ENCODE data around the gene TMEM218.
"Not testable (repeated sequence)": the region's sequence is repeated elsewhere in the genome, so short reads cannot be mapped to it uniquely, and the experiment has no call there.

TMEM218 gene

DNA sequence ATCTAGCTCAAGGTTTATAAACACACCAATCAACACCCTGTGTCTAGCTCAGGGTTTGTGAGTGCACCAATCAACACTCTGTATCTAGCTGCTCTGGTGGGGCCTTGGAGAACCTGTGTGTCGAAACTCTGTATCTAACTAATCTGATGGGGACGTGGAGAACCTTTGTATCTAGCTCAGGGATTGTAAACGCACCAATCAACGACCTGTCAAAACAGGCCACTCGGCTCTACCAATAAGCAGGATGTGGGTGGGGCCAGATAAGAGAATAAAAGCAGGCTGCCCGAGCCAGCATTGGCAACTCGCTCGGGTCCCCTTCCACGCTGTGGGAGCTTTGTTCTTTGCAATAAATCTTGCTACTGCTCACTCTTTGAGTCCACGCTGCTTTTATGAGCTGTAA lies 21.3 kb downstream of the TMEM218 start:
- DNase-seq: not testable (repeated sequence)

DNA sequence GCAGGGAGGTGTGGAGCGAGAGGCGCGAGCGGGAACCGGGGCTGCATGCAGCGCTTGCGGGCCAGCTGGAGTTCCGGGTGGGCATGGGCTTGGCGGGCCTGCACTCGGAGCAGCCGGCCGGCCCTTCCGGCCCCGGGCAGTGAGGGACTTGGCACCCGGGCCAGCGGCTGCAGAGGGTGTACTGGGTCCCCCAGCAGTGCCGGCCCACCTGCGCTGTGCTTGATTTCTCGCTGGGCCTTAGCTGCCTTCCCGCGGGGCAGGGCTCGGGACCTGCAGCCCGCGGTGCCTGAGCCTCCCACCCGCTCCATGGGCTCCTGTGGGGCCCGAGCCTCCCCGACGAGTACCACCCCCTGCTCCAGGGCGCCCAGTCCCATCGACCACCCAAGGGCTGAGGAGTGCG lies 21.9 kb downstream of the TMEM218 start:
- DNase-seq: not testable (repeated sequence)

DNA sequence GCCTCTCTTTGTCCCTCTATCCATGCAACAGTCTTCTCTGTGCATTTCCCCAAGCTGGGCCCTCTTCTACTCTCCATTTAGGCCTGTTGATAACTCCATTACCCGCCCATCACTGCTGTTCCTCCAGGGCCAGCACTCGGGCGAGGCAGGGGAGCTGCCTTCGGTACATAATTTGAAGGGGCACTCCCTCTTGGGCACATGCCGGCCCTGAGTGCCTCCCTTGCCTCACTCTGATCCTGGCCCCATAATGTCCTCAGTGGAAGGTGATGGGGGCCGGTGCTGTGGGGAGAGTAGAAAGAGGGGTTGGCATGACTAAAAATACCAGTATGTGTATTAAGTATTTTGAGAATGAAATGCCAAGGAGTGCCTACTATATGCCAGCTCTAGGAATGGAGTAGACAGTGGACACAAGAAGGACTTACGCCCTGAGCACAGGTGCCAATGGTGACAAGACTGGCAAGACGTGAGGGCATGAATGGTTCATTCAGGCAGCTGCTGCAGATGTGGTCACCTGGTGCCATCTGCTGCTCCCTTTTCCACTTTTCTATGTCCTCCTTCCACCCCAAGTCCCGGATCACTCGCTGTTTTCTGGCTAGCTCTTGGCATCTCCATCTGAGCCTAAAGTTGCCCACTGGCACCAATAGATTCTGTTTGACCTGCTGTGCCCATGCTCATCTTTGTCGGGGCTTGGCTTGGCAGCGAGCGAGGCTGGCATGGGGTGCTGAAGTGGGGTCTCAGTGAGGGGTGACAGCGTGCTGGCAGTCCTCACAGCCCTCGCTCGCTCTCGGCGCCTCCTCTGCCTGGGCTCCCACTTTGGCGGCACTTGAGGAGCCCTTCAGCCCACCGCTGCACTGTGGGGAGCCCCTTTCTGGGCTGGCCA lies 22.6 kb downstream of the TMEM218 start:
- DNase-seq: no peak

DNA sequence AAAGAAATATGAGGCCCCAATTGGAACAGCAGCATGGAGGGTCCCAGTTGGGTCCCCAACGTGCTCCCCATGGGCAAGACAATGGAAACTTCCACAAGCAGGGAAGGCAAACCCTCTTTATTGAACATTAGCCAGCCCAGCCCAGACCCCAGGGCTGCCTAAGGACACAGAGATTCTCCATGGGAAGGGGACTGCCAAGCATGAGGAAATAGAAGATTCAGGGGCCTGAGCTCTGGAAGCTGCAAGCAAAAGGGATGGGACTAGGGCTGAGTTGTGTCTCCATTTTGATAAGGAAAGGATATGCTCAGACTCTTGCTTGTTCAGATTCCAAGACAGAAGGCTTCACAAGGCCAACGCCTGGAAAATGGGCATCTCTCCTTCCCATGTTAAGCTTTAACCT lies 23.3 kb downstream of the TMEM218 start:
- DNase-seq: no peak

DNA sequence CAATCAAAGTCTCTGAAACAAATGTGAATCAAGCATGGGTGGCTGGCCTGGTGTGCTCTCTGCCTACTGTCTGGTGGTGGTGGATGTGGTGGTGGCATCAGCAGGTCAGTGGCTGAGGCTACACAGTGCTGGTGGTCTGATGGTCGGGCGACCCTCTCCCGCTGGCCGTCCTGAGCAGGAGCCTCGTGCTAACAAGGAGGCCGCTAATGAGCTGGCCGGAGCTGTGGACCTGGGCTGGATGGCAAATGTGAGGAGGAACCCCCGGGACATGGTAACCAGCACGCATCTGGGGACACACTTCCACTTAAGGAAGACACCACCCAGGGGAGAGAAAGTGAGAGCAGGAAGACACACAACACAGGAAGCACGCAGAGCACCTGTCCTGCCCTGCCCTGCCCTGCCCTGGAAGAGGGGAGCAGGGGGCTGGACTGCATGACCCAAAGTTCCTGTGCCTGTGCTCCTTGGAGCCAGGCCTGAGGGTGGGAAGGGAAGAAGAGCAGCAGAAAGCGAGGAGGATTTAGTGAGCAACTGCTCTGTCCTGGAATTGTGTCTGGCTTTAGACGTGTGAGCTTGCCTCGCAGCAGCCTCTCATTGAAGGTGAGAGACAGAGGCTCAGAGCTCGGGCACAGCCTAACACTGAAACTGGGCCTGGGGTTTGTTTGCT lies 24.7 kb downstream of the TMEM218 start:
- no peak for DNase-seq

DNA sequence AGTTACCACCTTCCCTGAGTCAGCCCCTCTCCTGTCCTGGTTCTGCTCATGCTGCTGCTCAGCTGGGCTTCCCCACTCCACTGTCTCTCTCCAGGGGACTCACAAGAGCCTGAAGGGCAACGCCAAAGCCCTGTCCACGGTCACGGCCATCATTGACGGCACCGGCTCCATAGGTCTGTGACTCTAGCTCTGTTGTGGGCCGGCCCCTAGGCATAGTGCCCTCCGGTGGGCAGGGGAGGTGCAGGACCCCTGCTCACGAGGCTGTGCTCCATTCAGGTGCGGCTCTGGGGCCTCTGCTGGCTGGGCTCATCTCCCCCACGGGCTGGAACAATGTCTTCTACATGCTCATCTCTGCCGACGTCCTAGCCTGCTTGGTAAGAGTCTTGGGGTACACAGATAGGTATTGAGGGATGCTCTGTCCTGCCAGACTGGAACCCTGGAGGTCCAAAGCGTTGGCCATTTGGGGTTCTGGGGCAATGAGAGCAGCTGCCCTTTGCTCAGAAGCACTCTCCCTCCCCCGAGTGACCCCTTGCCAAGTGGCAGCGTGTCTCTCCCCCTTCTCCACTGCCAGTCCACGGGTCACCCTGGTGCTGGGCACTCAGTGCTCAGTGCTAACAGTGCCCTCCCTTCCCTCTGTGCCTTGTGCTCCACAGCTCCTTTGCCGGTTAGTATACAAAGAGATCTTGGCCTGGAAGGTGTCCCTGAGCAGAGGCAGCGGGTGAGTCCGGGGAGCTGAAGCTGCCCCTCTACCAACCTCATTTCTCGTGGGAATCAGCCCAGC lies 25.9 kb downstream of the TMEM218 start:
- DNase-seq: no peak

DNA sequence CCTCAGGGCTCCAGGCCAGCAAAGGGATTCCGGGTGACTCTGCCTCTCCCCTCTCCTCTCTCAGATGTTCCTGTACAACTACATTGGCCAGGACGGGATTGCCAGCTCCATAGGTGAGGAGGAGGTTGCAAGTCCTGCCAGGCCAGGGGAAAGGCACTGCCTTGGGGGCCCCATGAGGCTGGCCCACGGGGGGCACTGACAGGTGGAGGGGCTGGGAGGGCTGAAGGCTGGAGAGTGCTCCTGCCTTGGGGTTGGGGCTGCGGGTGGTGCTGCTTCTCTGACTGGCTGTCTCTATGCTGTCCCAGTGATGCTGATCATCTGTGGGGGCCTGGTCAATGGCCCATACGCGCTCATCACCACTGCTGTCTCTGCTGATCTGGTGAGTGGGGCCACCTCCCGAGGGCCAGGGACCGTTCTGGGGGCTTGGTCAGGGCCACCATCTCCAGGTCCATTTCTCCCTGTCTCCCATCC lies 26.6 kb downstream of the TMEM218 start:
- DNase-seq: no peak

DNA sequence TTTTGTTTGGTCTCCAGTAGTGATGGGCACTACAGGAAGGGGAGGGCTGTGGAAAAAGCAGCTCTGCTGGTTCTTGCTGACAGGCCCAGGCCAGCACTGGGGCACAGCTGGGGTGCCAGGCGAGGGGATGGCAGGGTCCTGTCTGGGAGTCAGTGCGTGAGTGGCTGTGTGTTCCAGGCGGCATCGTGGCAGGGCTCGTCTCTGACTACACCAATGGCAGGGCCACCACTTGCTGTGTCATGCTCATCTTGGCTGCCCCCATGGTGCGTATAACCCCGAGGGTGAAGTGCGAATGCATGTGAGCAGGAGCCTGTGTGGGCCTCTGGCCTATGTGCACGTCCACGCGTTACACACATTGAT lies 27.4 kb downstream of the TMEM218 start:
- no peak for DNase-seq

DNA sequence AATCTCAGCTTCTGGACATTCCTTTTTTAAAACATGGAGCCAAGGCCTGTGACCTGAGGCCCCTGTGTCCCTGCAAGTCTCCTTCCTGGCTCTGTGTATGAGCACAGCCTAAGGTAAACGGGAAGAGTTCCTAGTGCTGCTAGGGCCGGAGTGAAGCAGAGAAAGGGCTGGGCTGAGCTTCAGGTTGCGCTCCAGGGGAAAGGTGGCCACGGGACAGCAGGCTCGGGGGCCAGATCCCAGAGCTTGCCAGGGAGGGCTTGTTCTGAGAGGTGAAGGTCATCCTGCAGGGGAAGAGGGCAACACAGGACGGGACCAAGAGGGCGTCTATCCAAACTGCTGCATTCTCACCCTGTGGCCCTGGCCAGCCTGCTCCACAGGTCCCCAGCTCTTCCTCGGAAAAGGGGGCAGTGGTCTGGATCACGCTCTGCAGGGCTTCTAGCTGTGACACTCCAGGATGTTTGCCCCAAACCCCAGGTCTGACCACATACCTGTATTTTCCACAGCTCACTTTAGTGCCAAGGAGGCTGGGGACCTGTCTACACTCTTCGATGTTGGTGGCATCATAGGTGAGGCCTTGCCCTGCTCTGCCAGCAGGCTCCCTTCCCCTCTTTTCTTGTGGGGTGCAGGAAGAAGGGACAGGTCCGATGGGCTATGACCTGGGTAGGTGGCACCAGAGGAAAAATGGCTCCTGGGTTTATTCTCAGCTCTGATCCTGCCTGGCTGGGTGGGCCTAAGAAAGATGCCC lies 27.9 kb downstream of the TMEM218 start:
- DNase-seq: no peak

DNA sequence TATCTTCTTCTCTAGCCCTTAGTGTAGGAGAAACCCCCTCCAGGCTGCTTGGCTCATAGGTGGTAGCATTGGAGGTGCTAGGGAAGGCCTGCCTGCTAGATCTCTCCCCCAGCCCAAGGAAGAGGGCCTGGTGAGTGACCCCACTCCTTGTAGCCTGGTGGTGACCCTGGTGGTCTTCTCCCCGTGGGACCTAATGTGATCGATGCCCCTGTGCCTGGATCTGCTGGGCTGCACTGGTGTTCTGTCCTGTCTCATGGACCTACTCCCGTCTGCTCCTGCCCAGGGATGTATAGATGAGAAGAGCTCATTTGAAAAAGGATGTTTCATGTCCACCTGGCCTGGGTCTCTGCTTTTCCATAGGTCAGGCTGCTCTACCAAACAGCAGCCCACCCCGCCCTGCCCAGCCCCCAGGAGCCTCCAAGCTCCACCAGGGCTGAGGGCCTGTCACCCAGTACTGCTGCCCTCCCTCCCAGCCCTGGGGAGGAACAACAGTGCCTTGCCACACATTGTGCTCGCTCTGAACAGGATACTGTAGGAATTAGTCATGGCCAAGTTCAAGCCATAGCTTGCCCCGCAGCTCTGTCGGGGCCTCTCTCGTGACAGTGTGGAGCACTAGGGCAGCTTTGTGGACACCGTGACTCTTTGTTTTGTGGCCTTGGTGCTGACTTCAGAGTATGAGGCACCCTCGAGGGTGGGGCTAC lies 28.7 kb downstream of the TMEM218 start:
- no peak for DNase-seq

DNA sequence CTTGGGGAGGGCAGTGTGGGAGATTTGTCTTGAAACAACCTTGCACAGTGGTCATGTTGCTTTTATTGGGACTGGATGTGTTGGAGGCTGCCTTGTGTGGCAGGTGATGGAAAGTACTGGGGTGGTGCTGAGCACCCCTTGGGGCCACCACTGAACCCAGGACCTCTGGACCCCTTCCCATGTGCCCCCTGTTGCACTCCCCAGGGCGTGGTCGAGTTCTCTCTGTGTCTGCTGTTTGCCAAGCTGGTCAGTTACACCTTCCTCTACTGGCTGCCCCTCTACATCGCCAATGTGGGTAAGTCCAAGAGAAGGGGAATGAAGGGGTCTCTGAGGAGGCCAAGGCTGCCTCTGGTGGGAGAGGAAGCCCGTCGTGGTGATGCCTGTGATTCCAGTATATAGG lies 29.4 kb downstream of the TMEM218 start:
- DNase-seq: no peak

DNA sequence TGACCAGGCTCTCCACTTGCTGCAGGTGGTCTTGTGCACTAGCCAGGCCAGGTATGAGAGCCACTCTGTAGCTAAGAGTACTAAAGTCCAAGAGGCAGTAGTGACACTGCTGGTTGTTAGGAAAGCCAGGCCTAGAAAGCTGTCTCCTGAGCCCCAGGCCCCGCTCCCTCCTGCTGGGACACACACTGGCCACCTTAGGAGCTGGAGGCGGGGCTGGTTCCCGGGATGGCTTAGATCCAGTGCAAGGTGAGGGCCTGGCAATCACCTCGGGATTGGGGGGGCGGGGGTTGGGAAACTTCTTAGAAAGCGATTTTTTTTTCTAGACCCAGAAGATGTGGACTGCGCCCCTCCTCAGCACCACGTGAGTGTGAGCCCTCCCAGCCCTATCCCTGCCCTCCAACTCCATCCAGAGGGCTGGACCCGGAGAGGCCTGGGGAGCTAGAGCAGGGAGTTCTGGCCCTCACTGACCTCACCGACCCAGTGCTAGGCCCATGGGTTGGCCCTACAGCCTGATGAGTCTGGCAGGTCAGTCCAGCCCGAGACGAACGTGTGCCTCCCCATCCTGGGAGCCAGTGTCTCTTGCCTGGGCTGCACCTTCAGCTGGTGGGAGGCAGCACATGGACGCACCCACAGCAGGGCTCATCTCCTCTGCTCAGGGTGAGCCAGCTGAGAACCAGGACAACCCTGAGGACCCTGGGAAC lies 30.2 kb downstream of the TMEM218 start:
- no peak for DNase-seq

DNA sequence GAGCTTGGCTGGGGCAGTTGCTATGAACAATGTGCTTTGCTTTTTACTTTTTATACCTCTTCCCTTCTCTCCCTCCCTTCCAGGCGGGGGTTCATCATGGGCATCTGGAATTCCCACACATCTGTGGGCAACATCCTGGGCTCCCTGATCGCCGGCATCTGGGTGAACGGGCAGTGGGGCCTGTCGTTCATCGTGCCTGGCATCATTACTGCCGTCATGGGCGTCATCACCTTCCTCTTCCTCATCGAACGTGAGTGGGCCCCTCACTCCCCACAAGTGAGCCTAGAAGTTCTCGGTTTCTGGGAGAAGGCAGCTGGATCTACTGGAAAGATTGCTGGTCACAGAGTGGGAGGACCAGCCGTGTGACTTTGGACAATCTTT lies 30.9 kb downstream of the TMEM218 start:
- no peak for DNase-seq

DNA sequence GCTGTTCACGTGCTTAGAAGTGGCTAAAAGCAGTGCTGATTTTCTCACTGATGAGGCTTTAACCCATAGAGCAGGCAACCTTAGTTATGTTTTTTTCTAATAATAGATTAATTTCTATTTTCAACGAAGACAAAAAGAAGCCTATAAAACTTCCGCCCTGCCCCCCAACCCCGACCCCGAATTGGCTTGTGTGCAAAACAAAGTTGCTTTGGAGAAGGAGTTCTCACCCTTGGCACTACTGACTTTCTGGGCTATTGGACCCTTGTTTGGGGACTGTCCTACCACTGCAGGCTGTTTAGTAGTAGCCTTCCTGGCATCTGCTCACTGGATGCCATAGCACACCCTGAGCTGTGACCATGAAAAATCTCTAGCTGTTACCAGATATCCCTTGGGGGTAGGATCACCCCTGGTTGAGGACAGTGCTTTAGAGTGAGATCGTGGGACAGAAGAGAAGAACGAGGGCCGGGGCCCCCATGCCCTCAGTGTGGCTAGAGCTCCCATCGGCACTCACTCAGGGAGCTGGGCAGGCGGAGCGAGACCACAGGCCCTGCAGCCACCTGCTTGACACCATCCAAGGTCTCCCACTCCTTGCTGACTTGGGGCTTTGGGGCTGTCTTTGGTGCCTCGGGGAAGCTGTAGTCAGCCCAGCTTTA lies 31.4 kb downstream of the TMEM218 start:
- DNase-seq: no peak

DNA sequence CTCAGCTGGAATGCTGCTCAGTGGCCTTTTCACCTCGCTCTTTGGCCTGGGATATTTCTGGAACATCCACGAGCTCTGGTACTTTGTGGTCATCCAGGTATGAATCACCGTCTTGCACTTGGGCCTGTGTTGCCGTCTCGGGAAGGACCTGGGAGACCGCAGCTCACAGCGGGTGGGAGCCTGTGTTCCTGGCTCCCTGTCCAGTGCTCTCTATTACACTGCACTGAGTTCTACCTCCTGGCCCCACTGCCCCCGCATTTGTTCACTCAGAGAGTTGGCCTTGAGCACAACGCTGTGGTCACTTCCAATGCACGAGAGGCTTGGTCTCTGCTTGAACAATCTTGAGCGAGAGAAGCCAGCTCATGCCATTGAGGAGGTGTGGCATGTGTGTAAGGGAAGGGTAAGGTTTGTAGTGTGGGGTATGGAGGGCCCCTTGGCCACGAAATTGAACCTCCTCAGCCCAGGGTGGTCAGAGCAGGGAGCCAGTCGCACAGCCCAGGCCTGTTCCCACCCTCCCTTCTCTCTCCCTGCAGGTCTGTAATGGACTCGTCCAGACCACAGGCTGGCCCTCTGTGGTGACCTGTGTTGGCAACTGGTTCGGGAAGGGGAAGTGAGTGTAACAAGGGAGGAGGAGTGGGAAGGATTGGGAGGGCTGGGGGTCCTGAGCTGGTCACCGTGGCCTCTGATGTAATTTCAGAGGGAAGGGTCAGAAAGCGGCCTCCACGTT lies 32.1 kb downstream of the TMEM218 start:
- DNase-seq: no peak

DNA sequence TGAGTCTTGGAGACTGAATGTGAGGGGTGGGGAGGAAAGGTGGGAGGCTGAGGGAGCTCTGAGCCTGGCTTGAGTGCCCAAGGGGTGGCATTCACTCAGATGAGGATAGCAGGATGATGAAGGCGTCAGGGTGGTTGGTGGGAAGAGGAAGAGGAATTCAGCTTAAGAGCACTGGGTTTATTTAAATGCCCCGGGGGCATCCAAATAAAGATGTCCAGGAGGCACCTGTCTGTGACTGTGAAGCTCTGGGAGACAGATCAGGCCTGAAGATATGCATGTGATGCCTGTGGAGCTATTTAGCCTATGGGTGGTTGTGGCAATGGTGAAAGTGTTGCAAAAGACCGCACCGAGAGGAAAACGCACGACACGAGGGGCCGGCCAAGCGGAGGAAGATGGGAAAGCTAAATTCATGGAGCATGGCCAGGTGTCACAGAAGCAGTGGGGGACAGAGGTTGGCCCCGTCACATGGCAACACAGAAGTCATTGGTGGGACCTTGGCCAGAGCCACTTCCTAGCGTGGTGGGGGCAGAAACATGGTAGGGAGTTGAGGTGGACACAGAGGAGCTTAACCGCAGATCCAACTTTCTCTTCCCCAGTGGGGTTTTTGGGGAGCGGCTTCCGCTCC lies 32.8 kb downstream of the TMEM218 start:
- no peak for DNase-seq

DNA sequence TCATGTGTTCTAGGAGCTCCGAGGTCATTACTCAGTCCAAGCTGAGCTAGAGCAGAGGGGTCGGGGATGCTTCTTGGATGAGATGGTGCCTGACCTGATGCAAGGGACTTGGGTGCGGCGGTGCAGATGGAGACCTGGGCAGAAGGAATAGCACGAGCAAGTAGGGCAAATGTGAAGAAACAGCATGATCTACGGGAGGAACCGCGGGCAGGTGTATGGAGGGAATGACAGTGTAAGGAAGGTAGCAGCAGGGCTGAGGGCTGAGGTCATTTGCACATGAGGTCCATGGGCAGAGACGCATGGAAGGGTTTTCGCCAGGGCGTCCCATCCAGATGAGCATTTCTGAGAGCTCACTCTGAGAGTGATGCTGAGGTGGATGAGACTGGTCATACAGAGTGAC lies 33.4 kb downstream of the TMEM218 start:
- DNase-seq: no peak

DNA sequence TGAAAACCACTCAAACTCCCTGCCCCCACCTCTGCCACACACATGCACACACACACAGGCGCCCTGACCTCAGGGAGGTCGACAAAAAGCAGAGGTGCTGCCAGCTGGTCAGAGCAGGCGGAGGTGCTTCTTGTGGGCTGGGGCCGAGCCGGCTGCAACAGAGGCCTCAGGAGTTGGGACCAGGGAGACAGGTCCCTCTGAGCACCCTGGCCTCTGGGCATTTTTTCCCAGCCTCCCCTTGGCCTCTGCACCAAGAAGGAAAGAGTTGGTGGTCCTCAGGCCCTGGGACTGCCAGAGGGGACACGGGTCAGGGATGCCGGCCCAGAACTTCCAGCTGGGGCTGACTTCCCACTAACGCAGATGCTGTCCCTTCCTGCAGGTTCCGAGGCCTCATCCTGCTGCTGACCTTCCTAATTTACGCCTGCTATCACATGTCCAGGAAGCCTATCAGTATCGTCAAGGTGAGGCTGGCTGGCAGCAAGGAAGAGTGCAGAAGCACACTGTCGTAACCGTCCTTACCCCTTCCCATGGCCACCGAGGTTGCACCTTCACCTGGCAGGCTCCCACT lies 35.0 kb downstream of the TMEM218 start:
- DNase-seq: no peak
